Measurements from ENCODE around the gene DCUN1D2. TPM values are rescaled to one million over a fixed set of nuclear protein-coding genes. Genes with fewer than 3 reads are reported as not detected.

DCUN1D2 gene
- 10 to 100 TPM; 12.2 to 14.5 TPM for total RNA-seq

- DNase-seq (peak; percentile 93 to 95 (median 94)), ATAC-seq (peak; percentile 91)
- Histone ChIP-seq H3K9me3 (no peaks in the 10 kb centered on the region), H3K4me1 (peaks cover 61% of the 10 kb centered on the region), H3K4me3 (peak within 1 kb of the TSS; percentile 66 to 84), H3K27ac (peak within 1 kb of the TSS; percentile 84 to 89 (median 86)), H3K36me3 (replicated peaks in 1 of 2; ENCODE audit: insufficient read depth in 1 of 2, low read depth in 2 of 2) (no peaks in the 10 kb centered on the region), H3K27me3 (no peaks in the 10 kb centered on the region)
- intact Hi-C loops (cut with DNase I): no loop called here
- 0 to 2% methylated on average over 21 to 115 of the region's 115 CpGs for WGBS, 2 donors
- TF ChIP-seq CTCF (IDR thresholded peaks at IDR 0.05): peak in 2 of 7 experiments; percentile 0 to 3
- TF ChIP-seq POLR2A (IDR thresholded peaks at IDR 0.05): peak; percentile 75 to 94 (median 78)
These were observed at the start of gene DCUN1D2 for GRCh38 chr13:113490496-113491417. TSS of gene DCUN1D2 (minus strand) at chr13:113490711. CDS start at chr13:113490669, 42 bp downstream.

GRCh38 chr13:113539822-113540221 is 49.3 kb upstream of the DCUN1D2 start:
- Histone ChIP-seq H3K4me1 (peaks cover 6% of the 10 kb centered on the region), H3K27me3 (no peaks in the 10 kb centered on the region), H3K36me3 (replicated peaks in 1 of 2; ENCODE audit: insufficient read depth in 1 of 2, low read depth in 2 of 2) (peaks cover 0 to 8% of the 10 kb centered on the region in 2 donors), H3K27ac (no peak overlapping the region), H3K4me3 (no peak overlapping the region), H3K9me3 (no peaks in the 10 kb centered on the region)
- 92 to 97% methylated on average over 15 of the region's 15 CpGs for whole genome bisulfite sequencing, 2 donors
- ATAC-seq (no peak), DNase-seq (no peak)
- intact Hi-C loops (cut with DNase I): no loop called here
- TF ChIP-seq POLR2A (IDR thresholded peaks at IDR 0.05): no peak
- no peak for TF ChIP-seq CTCF (IDR thresholded peaks at IDR 0.05)

- no peak for TF ChIP-seq POLR2A (IDR thresholded peaks at IDR 0.05)
- TF ChIP-seq CTCF (IDR thresholded peaks at IDR 0.05): no peak
- intact Hi-C loops (cut with DNase I): no loop called here
- no peaks in the 10 kb centered on the region for H3K27me3 ChIP-seq
- ATAC-seq (no peak), DNase-seq (no peak)
- WGBS, 2 donors: 93 to 94% methylated on average over 16 to 18 of the region's 18 CpGs
- no peak overlapping the region for H3K4me3 ChIP-seq
- peaks cover 0 to 8% of the 10 kb centered on the region in 2 donors for H3K36me3 ChIP-seq (replicated peaks in 1 of 2; ENCODE audit: insufficient read depth in 1 of 2, low read depth in 2 of 2)
- no peak overlapping the region for H3K27ac ChIP-seq
- H3K4me1 ChIP-seq: peaks cover 3% of the 10 kb centered on the region
- no peaks in the 10 kb centered on the region for H3K9me3 ChIP-seq
These were observed 48.7 kb upstream of the DCUN1D2 start for GRCh38 chr13:113539176-113539575.

GRCh38 chr13:113538689-113539058 is 48.2 kb upstream of the DCUN1D2 start:
- Histone ChIP-seq H3K4me3 (no peak overlapping the region), H3K4me1 (no peaks in the 10 kb centered on the region), H3K9me3 (no peaks in the 10 kb centered on the region), H3K36me3 (replicated peaks in 1 of 2; ENCODE audit: insufficient read depth in 1 of 2, low read depth in 2 of 2) (peaks cover 0 to 8% of the 10 kb centered on the region in 2 donors), H3K27me3 (no peaks in the 10 kb centered on the region), H3K27ac (no peak overlapping the region)
- TF ChIP-seq POLR2A (IDR thresholded peaks at IDR 0.05) (no peak), CTCF (IDR thresholded peaks at IDR 0.05) (no peak)
- WGBS, 2 donors: 89 to 94% methylated on average over 28 of the region's 28 CpGs
- intact Hi-C loops (cut with DNase I): no loop called here
- ATAC-seq (no peak), DNase-seq (peak in 1 of 4 donors; percentile 10)
